ENCODE data around the gene GRAMD1B.

GRAMD1B gene

DNA sequence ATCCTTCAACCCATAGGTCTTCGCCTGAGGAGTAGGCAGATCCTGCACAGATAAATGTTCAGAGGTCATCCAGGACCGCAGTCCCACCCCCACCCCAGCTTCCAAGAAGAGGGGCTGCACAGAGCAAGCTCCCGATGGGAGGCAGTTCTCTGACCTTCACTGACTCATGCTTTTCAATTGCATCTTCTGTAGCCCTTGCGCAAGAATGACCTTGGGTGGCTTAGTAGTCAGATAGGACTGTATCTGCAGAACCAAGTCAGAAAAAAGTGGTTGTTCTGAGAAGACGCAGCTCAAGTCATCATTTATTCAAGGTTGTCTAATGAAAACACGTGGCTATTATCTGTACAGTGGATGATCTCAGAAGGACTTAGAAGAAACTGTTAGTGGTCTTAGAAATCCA is 16.4 kb upstream of the GRAMD1B start:
- no peak overlapping the region for H2BK5ac ChIP-seq (ENCODE audit: low read depth, low read length, poor library complexity)
- H3K9me3 ChIP-seq (ENCODE audit: insufficient read depth, low read depth, low read length): no peaks in the 10 kb centered on the region
- H4K12ac ChIP-seq (ENCODE audit: low read depth, low read length): no peak overlapping the region
- H2BK12ac ChIP-seq (ENCODE audit: low read length): no peak overlapping the region
- H3K23ac ChIP-seq (ENCODE audit: low read length): no peak overlapping the region
- H3K79me2 ChIP-seq (ENCODE audit: control insufficient read depth, insufficient read depth, low read length, poor library complexity): no peaks in the 10 kb centered on the region
- DNase-seq: peak in 1 of 2 donors; percentile 20
- H3K4me2 ChIP-seq (ENCODE audit: low read length): no peak overlapping the region
- no peak overlapping the region for H3K4me3 ChIP-seq (ENCODE audit: low read depth, low read length)
- no peaks in the 10 kb centered on the region for H3K79me1 ChIP-seq (ENCODE audit: low read length)
- no peaks in the 10 kb centered on the region for H3K4me1 ChIP-seq (ENCODE audit: control insufficient read depth in 1 of 2, insufficient read depth in 2 of 2, low read length in 2 of 2)
- no peak overlapping the region for H2AK5ac ChIP-seq (ENCODE audit: low read length)
- no peak overlapping the region for H3K4ac ChIP-seq (ENCODE audit: low read depth, low read length)
- no peak overlapping the region for H3K18ac ChIP-seq (ENCODE audit: low read length)
- H4K91ac ChIP-seq (ENCODE audit: low read depth, low read length): no peak overlapping the region
- no CpG with 5 or more reads among the region's 6 CpGs for WGBS (ENCODE audit: extremely low coverage, insufficient coverage, insufficient read length)
- no peak overlapping the region for H3K14ac ChIP-seq (ENCODE audit: low read length)
- H3K9ac ChIP-seq (ENCODE audit: low read length): no peak overlapping the region
- no peak overlapping the region for H2AFZ ChIP-seq (ENCODE audit: insufficient read depth, low read length, poor library complexity)
- H3K27ac ChIP-seq (ENCODE audit: low read depth, low read length): no peak overlapping the region
- no peaks in the 10 kb centered on the region for H3K27me3 ChIP-seq (ENCODE audit: insufficient read depth, low read length)
- no peaks in the 10 kb centered on the region for H3K36me3 ChIP-seq (ENCODE audit: control insufficient read depth in 1 of 2, insufficient read depth in 2 of 2, low read length in 2 of 2)
- H2BK120ac ChIP-seq (ENCODE audit: insufficient read depth, low read length, poor library complexity): no peak overlapping the region
- no peak overlapping the region for H4K8ac ChIP-seq (ENCODE audit: low read depth, low read length)

DNA sequence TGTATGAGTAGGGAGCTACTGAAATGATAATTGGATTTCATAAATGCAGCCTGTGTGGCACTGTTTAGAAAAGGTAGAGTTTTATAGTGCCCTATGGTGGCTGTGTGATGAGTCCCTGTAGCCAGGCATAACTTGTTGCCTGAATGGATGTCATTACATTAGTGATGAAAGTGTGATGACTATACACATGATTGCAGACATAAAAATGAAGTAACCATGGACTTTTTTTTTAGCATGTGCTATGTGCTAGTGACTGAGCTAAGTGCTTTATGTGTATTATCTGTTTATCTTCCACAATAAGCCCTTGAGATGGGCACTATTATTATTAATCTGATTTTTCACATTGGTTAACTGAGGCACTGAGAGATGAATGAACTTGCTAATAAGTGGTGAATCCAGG is 13.5 kb upstream of the GRAMD1B start:
- Histone ChIP-seq H3K9ac (ENCODE audit: low read length) (no peak overlapping the region), H2BK12ac (ENCODE audit: low read length) (no peak overlapping the region), H3K4me3 (ENCODE audit: low read depth, low read length) (no peak overlapping the region), H3K79me2 (ENCODE audit: control insufficient read depth, insufficient read depth, low read length, poor library complexity) (no peaks in the 10 kb centered on the region), H2AK5ac (ENCODE audit: low read length) (no peak overlapping the region), H4K8ac (ENCODE audit: low read depth, low read length) (no peak overlapping the region), H2AFZ (ENCODE audit: insufficient read depth, low read length, poor library complexity) (no peak overlapping the region), H3K27me3 (ENCODE audit: insufficient read depth, low read length) (no peaks in the 10 kb centered on the region), H3K79me1 (ENCODE audit: low read length) (no peaks in the 10 kb centered on the region), H3K4me1 (ENCODE audit: control insufficient read depth in 1 of 2, insufficient read depth in 2 of 2, low read length in 2 of 2) (no peaks in the 10 kb centered on the region), H3K9me3 (ENCODE audit: insufficient read depth, low read depth, low read length) (no peaks in the 10 kb centered on the region), H4K91ac (ENCODE audit: low read depth, low read length) (no peak overlapping the region), H3K18ac (ENCODE audit: low read length) (no peak overlapping the region), H3K4ac (ENCODE audit: low read depth, low read length) (no peak overlapping the region), H3K14ac (ENCODE audit: low read length) (no peak overlapping the region), H3K23ac (ENCODE audit: low read length) (no peak overlapping the region), H3K27ac (ENCODE audit: low read depth, low read length) (no peak overlapping the region), H3K36me3 (ENCODE audit: control insufficient read depth in 1 of 2, insufficient read depth in 2 of 2, low read length in 2 of 2) (no peaks in the 10 kb centered on the region), H2BK5ac (ENCODE audit: low read depth, low read length, poor library complexity) (no peak overlapping the region), H2BK120ac (ENCODE audit: insufficient read depth, low read length, poor library complexity) (no peak overlapping the region), H3K4me2 (ENCODE audit: low read length) (no peak overlapping the region), H4K12ac (ENCODE audit: low read depth, low read length) (no peak overlapping the region)
- no peak for DNase-seq

DNA sequence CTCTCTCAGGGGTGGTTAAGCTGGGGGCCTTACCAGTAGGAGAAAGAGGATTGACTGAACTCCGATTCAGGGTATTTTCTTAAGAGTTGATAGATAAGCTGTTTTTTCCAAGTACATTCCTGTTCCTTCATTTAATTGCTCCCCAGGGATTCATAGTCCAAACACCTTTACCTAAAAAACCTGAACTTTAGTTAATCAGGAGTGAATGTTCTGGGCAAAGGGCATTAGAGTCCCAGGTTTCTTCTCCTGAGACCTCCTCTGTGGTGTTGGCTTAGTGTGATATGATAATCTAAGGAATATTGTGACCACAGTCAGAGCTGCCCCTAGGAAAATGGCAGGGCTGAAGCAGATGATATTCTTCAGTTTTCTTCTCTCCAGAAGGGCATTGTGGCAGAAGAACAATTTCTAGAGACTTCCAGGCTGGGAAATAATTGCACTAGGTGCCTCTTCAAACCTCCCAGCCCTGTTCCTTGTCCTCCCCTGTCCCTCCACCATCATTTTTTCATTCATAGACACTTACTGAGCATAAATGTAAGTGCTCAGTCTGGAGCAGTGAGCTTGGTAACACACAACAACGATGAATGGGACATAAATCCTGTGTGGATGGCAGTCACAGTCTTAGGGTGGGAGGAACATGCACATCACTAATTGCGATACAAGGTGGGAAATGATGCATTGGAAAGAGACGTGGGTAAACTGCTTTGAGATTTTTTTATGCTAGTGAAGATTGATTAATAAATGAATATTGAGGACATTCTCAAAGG is 11.5 kb upstream of the GRAMD1B start:
- no peak overlapping the region for H4K12ac ChIP-seq (ENCODE audit: low read depth, low read length)
- H3K4me1 ChIP-seq (ENCODE audit: control insufficient read depth in 1 of 2, insufficient read depth in 2 of 2, low read length in 2 of 2): no peaks in the 10 kb centered on the region
- H3K18ac ChIP-seq (ENCODE audit: low read length): no peak overlapping the region
- H3K27me3 ChIP-seq (ENCODE audit: insufficient read depth, low read length): peaks cover 4% of the 10 kb centered on the region
- H3K23ac ChIP-seq (ENCODE audit: low read length): no peak overlapping the region
- no peak overlapping the region for H3K14ac ChIP-seq (ENCODE audit: low read length)
- H2BK5ac ChIP-seq (ENCODE audit: low read depth, low read length, poor library complexity): no peak overlapping the region
- no peak overlapping the region for H2BK12ac ChIP-seq (ENCODE audit: low read length)
- H3K9ac ChIP-seq (ENCODE audit: low read length): no peak overlapping the region
- no peaks in the 10 kb centered on the region for H3K9me3 ChIP-seq (ENCODE audit: insufficient read depth, low read depth, low read length)
- no peak overlapping the region for H2AK5ac ChIP-seq (ENCODE audit: low read length)
- H3K4ac ChIP-seq (ENCODE audit: low read depth, low read length): no peak overlapping the region
- no peak overlapping the region for H4K8ac ChIP-seq (ENCODE audit: low read depth, low read length)
- WGBS (ENCODE audit: extremely low coverage, insufficient coverage, insufficient read length): no CpG with 5 or more reads among the region's 4 CpGs
- no peak overlapping the region for H3K27ac ChIP-seq (ENCODE audit: low read depth, low read length)
- no peak overlapping the region for H2BK120ac ChIP-seq (ENCODE audit: insufficient read depth, low read length, poor library complexity)
- H3K4me2 ChIP-seq (ENCODE audit: low read length): no peak overlapping the region
- DNase-seq: no peak
- no peak overlapping the region for H2AFZ ChIP-seq (ENCODE audit: insufficient read depth, low read length, poor library complexity)
- no peak overlapping the region for H4K91ac ChIP-seq (ENCODE audit: low read depth, low read length)
- no peak overlapping the region for H3K4me3 ChIP-seq (ENCODE audit: low read depth, low read length)
- no peaks in the 10 kb centered on the region for H3K36me3 ChIP-seq (ENCODE audit: control insufficient read depth in 1 of 2, insufficient read depth in 2 of 2, low read length in 2 of 2)
- H3K79me1 ChIP-seq (ENCODE audit: low read length): no peaks in the 10 kb centered on the region
- H3K79me2 ChIP-seq (ENCODE audit: control insufficient read depth, insufficient read depth, low read length, poor library complexity): no peaks in the 10 kb centered on the region

DNA sequence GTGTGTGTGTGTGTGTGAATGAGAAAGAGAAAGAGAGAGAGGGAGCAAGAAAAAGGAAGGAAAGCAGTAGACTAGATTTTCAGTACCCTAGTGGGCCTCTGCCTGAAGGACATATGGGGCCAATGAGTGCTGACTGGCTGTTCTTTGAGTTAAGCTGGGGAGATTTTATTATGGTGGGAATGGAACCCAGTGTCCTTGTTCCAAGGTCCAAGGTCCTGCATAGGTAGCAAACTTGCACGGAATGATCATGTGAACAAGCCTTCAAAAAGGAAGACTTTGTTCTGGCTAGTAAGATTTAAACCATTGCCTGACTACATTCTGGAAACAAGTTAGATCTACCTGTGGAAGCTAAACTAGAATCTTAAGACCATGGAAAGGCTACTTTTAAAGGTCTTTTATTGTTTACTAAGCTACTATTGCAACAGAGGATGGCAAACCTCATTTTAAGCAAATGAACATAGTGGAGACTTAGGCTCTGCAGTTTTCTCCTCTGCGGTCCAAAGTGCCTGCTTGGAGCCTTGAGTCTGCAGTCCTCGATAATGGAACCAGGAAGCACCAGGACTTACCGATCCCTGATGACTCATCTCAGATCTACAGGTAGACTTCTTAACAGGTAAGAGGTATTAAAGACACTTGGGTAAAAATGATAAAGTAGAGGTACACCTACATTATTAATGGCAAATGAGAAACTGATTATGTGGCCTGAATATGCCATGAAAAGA is 10.2 kb upstream of the GRAMD1B start:
- no peak overlapping the region for H3K4me3 ChIP-seq (ENCODE audit: low read depth, low read length)
- H2AFZ ChIP-seq (ENCODE audit: insufficient read depth, low read length, poor library complexity): no peak overlapping the region
- H3K9ac ChIP-seq (ENCODE audit: low read length): no peak overlapping the region
- no peak overlapping the region for H2BK5ac ChIP-seq (ENCODE audit: low read depth, low read length, poor library complexity)
- no peaks in the 10 kb centered on the region for H3K79me2 ChIP-seq (ENCODE audit: control insufficient read depth, insufficient read depth, low read length, poor library complexity)
- no peak overlapping the region for H3K23ac ChIP-seq (ENCODE audit: low read length)
- no peaks in the 10 kb centered on the region for H3K4me1 ChIP-seq (ENCODE audit: control insufficient read depth in 1 of 2, insufficient read depth in 2 of 2, low read length in 2 of 2)
- peaks cover 4% of the 10 kb centered on the region for H3K27me3 ChIP-seq (ENCODE audit: insufficient read depth, low read length)
- H4K12ac ChIP-seq (ENCODE audit: low read depth, low read length): no peak overlapping the region
- no peak overlapping the region for H3K14ac ChIP-seq (ENCODE audit: low read length)
- H4K8ac ChIP-seq (ENCODE audit: low read depth, low read length): no peak overlapping the region
- H3K79me1 ChIP-seq (ENCODE audit: low read length): no peaks in the 10 kb centered on the region
- H2BK12ac ChIP-seq (ENCODE audit: low read length): no peak overlapping the region
- H3K9me3 ChIP-seq (ENCODE audit: insufficient read depth, low read depth, low read length): no peaks in the 10 kb centered on the region
- no peak overlapping the region for H2BK120ac ChIP-seq (ENCODE audit: insufficient read depth, low read length, poor library complexity)
- no peak overlapping the region for H3K27ac ChIP-seq (ENCODE audit: low read depth, low read length)
- no peaks in the 10 kb centered on the region for H3K36me3 ChIP-seq (ENCODE audit: control insufficient read depth in 1 of 2, insufficient read depth in 2 of 2, low read length in 2 of 2)
- no peak overlapping the region for H3K4me2 ChIP-seq (ENCODE audit: low read length)
- no peak for DNase-seq
- no CpG with 5 or more reads among the region's 4 CpGs for WGBS (ENCODE audit: extremely low coverage, insufficient coverage, insufficient read length)
- no peak overlapping the region for H4K91ac ChIP-seq (ENCODE audit: low read depth, low read length)
- no peak overlapping the region for H3K18ac ChIP-seq (ENCODE audit: low read length)
- no peak overlapping the region for H3K4ac ChIP-seq (ENCODE audit: low read depth, low read length)
- no peak overlapping the region for H2AK5ac ChIP-seq (ENCODE audit: low read length)
